HL-60 (cell line): ENCODE results near the gene INHA.

Source experiments
- DNase-seq, 2 experiments: peaks; one replicate each; pipeline ENCODE4 v3.0.0-alpha.2; 2010 to 2020; ENCODE audit warnings: low read depth in 1 of 2, low spot score in 1 of 2
- H3K27ac ChIP-seq: fragments of 250-450 bp; sonication (Bioruptor Pico); replicated peaks from 2 replicates; pipeline ENCODE4 v1.5.1; 2020; ENCODE audit warnings: mild to moderate bottlenecking, moderate library complexity
- H3K27me3 ChIP-seq: fragments of 250-450 bp; sonication (Bioruptor Pico); 2 replicates; pipeline ENCODE4 v1.5.1; 2021; ENCODE audit warnings: mild to moderate bottlenecking, moderate library complexity; ENCODE audit not compliant: insufficient read depth, poor library complexity, severe bottlenecking
- H3K4me3 ChIP-seq: replicated peaks from 2 replicates; pipeline ENCODE4 v1.5.1; 2011; ENCODE audit warnings: mild to moderate bottlenecking, control low read depth, low read length; ENCODE audit not compliant: insufficient read depth
- GABPA ChIP-seq: IDR thresholded peaks from 2 replicates; pipeline ENCODE4 v1.6.1; 2012; ENCODE audit warnings: low read depth
- POLR2AphosphoS5 ChIP-seq: IDR thresholded peaks from 2 replicates; pipeline ENCODE4 v1.6.1; 2012; ENCODE audit warnings: low read depth
- SPI1 ChIP-seq: IDR thresholded peaks from 2 replicates; pipeline ENCODE4 v1.6.1; 2012; ENCODE audit warnings: low read depth, mild to moderate bottlenecking, borderline replicate concordance
- TF ChIP-seq, protein P1 (sequence below): IDR thresholded peaks from 2 replicates; pipeline ENCODE4 v1.6.1; 2012; ENCODE audit warnings: low read depth; ENCODE audit not compliant: insufficient replicate concordance
- TF ChIP-seq, protein P2 (sequence below): IDR thresholded peaks from one replicate; pipeline ENCODE4 v1.5.1; 2011; ENCODE audit warnings: low read length, control low read depth, inconsistent platforms; ENCODE audit not compliant: insufficient read depth

The INHA gene

DNA sequence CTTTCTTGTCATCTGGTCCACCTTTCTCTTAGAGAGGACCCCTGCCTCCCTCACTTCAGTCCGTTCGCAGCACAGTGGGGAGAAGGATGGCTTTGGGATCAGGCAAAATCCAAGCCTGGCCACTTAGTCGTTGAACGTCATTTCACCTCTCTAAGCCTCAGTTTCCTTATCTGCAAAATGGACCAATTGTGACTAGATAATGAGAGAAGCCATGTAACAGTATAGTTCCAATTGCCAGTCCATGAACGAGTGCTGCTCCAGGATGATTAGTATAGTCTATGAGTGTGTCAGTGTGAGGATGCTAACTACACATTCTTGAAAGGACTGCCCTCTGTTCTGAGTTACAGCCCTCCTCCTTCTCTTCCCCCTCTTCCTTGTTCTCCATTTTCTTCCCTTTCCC lies 1.1 kb downstream of the INHA start:
- peaks cover 9% of the 10 kb centered on the region for H3K27me3 ChIP-seq
- no peak overlapping the region for H3K4me3 ChIP-seq
- H3K27ac ChIP-seq = no peak overlapping the region
- TF ChIP-seq, protein P1, sequence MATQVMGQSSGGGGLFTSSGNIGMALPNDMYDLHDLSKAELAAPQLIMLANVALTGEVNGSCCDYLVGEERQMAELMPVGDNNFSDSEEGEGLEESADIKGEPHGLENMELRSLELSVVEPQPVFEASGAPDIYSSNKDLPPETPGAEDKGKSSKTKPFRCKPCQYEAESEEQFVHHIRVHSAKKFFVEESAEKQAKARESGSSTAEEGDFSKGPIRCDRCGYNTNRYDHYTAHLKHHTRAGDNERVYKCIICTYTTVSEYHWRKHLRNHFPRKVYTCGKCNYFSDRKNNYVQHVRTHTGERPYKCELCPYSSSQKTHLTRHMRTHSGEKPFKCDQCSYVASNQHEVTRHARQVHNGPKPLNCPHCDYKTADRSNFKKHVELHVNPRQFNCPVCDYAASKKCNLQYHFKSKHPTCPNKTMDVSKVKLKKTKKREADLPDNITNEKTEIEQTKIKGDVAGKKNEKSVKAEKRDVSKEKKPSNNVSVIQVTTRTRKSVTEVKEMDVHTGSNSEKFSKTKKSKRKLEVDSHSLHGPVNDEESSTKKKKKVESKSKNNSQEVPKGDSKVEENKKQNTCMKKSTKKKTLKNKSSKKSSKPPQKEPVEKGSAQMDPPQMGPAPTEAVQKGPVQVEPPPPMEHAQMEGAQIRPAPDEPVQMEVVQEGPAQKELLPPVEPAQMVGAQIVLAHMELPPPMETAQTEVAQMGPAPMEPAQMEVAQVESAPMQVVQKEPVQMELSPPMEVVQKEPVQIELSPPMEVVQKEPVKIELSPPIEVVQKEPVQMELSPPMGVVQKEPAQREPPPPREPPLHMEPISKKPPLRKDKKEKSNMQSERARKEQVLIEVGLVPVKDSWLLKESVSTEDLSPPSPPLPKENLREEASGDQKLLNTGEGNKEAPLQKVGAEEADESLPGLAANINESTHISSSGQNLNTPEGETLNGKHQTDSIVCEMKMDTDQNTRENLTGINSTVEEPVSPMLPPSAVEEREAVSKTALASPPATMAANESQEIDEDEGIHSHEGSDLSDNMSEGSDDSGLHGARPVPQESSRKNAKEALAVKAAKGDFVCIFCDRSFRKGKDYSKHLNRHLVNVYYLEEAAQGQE = no peak
- TF ChIP-seq, protein P2, sequence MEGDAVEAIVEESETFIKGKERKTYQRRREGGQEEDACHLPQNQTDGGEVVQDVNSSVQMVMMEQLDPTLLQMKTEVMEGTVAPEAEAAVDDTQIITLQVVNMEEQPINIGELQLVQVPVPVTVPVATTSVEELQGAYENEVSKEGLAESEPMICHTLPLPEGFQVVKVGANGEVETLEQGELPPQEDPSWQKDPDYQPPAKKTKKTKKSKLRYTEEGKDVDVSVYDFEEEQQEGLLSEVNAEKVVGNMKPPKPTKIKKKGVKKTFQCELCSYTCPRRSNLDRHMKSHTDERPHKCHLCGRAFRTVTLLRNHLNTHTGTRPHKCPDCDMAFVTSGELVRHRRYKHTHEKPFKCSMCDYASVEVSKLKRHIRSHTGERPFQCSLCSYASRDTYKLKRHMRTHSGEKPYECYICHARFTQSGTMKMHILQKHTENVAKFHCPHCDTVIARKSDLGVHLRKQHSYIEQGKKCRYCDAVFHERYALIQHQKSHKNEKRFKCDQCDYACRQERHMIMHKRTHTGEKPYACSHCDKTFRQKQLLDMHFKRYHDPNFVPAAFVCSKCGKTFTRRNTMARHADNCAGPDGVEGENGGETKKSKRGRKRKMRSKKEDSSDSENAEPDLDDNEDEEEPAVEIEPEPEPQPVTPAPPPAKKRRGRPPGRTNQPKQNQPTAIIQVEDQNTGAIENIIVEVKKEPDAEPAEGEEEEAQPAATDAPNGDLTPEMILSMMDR = no peak
- TF ChIP-seq GABPA (no peak), SPI1 (no peak), POLR2AphosphoS5 (no peak)
- no peak for DNase-seq

DNA sequence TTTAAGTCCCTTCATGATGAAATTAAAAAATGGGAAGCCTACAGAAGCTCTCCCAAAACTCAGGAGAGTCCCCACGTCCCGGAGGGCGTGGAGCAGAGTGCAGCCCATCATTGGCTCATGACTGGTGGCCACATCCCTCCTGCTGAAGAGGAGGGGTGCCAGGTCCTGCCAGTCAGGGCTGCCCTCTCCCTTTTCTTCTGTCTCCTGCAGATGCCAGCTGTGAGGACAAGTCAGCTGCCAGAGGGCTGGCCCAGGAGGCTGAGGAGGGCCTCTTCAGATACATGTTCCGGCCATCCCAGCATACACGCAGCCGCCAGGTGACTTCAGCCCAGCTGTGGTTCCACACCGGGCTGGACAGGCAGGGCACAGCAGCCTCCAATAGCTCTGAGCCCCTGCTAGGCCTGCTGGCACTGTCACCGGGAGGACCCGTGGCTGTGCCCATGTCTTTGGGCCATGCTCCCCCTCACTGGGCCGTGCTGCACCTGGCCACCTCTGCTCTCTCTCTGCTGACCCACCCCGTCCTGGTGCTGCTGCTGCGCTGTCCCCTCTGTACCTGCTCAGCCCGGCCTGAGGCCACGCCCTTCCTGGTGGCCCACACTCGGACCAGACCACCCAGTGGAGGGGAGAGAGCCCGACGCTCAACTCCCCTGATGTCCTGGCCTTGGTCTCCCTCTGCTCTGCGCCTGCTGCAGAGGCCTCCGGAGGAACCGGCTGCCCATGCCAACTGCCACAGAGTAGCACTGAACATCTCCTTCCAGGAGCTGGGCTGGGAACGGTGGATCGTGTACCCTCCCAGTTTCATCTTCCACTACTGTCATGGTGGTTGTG lies 2.6 kb downstream of the INHA start:
- TF ChIP-seq GABPA (no peak), POLR2AphosphoS5 (no peak), SPI1 (no peak)
- TF ChIP-seq, protein P1 = no peak
- TF ChIP-seq, protein P2 = no peak
- Histone ChIP-seq H3K27me3 (peaks cover 6% of the 10 kb centered on the region), H3K4me3 (no peak overlapping the region), H3K27ac (no peak overlapping the region)
- DNase-seq = no peak

DNA sequence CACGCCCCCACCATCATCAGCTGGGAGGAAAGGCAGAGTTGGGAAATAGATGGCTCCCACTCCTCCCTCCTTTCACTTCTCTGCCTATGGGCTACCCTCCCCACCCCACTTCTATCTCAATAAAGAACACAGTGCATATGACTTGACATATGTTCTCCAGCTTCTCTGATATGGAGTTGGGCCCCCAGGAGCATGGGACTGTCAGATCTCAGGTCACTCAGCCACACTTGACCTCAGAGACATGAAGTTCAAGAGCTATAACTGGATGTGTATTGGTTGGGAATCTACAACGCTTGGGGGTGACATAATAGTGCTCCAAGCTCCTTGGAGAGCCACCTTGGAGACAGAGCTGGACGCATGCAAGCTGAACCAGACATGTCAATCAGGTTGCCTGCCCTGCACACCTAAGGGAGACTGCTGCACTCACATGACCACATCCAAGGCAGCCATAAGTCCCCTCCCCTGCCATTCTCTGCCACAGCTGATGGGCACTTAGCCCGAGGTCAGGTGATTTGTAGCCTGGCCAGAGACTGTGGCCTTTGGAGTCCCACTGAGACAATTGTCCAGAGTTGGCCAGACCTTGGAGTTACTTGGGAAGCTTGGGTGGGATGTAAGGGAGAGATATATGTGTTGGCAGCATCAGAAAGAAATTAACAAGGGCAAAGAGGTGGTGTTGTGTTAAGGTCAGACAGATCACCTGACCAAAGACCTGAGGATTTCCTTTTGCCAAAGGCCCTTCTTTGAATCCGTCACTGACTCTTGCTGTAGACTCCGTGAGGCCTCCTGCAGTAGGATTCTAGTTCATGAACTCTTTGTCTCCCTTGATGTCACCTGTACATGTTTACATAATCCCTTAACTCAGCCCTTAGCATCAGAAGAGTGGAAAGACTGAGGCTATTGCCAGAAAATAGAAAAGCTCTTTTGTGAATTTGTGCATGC lies 3.7 kb downstream of the INHA start:
- Histone ChIP-seq H3K27ac (no peak overlapping the region), H3K4me3 (no peak overlapping the region), H3K27me3 (no peaks in the 10 kb centered on the region)
- DNase-seq = no peak
- TF ChIP-seq POLR2AphosphoS5 = no peak
- TF ChIP-seq GABPA = no peak
- TF ChIP-seq, protein P1 = no peak
- no peak for TF ChIP-seq SPI1
- TF ChIP-seq, protein P2 = no peak
